ENCODE results near the gene MICU2. TPM values are rescaled to one million over a fixed set of nuclear protein-coding genes. Genes with fewer than 3 reads are reported as not detected.
A peak's percentile ranks its signal among the peaks of the same experiment; 100 is the strongest.

MICU2 gene
- total and polyA plus RNA-seq, 2 donors (not counting 1 experiment from before 2014, with no cell fraction given) = 43.3 to 43.9 TPM

DNA sequence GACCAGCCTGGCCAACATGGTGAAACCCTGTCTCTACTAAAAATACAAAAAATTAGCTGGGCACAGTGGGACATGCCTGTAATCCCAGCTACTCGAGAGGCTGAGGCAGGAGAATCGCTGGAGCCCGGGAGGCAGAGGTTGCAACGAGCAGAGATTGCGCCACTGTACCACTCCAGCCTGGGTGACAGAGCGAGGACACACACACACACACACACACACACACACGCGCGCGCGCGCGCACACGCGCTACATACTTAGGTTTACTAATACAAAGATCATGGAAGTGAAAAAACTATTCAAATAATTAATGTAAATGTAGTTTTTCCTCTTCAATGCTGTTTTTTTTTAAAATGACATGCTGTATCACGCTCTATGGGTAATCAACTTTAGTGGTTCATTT, 86.4 kb downstream of the MICU2 start:
- Histone ChIP-seq H3K27me3 (ENCODE audit: control insufficient read depth, insufficient read depth, low read length) (no peaks in the 10 kb centered on the region), H3K36me3 (ENCODE audit: control insufficient read depth, insufficient read depth, low read length) (no peaks in the 10 kb centered on the region), H3K4me2 (ENCODE audit: extremely low read depth, insufficient read depth, low read length) (no peak overlapping the region), H3K27ac (ENCODE audit: insufficient read depth, low read length) (no peak overlapping the region), H4K20me1 (ENCODE audit: control insufficient read depth, extremely low read depth, insufficient read depth, low read length) (no peaks in the 10 kb centered on the region), H3K9me3 (ENCODE audit: control insufficient read depth, insufficient read depth, low read depth, low read length) (no peaks in the 10 kb centered on the region), H3K4me1 (ENCODE audit: control insufficient read depth, extremely low read depth, insufficient read depth, low read length) (no peaks in the 10 kb centered on the region), H3K79me2 (ENCODE audit: control insufficient read depth, insufficient read depth, low read length) (no peaks in the 10 kb centered on the region), H3K4me3 (replicated peaks in 1 of 4; ENCODE audit: control extremely low read depth in 1 of 4, insufficient read depth in 1 of 4, low read depth in 3 of 4, low read length in 4 of 4) (no peak overlapping the region), H2AFZ (ENCODE audit: low read length) (no peak overlapping the region), H3K9ac (ENCODE audit: insufficient read depth, low read length) (no peak overlapping the region)
- no peak for TF ChIP-seq EZH2 (IDR thresholded peaks at IDR 0.05; ENCODE audit: low read length, missing control alignments)
- TF ChIP-seq, protein P1, sequence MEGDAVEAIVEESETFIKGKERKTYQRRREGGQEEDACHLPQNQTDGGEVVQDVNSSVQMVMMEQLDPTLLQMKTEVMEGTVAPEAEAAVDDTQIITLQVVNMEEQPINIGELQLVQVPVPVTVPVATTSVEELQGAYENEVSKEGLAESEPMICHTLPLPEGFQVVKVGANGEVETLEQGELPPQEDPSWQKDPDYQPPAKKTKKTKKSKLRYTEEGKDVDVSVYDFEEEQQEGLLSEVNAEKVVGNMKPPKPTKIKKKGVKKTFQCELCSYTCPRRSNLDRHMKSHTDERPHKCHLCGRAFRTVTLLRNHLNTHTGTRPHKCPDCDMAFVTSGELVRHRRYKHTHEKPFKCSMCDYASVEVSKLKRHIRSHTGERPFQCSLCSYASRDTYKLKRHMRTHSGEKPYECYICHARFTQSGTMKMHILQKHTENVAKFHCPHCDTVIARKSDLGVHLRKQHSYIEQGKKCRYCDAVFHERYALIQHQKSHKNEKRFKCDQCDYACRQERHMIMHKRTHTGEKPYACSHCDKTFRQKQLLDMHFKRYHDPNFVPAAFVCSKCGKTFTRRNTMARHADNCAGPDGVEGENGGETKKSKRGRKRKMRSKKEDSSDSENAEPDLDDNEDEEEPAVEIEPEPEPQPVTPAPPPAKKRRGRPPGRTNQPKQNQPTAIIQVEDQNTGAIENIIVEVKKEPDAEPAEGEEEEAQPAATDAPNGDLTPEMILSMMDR (conservative IDR thresholded peaks at IDR 0.05 in 1 of 2, IDR thresholded peaks at IDR 0.05 in 1 of 2; ENCODE audit: low read depth in 1 of 2, low read length in 2 of 2) = no peak
- no peak for DNase-seq (ENCODE audit: low read depth in 2 of 2)

DNA sequence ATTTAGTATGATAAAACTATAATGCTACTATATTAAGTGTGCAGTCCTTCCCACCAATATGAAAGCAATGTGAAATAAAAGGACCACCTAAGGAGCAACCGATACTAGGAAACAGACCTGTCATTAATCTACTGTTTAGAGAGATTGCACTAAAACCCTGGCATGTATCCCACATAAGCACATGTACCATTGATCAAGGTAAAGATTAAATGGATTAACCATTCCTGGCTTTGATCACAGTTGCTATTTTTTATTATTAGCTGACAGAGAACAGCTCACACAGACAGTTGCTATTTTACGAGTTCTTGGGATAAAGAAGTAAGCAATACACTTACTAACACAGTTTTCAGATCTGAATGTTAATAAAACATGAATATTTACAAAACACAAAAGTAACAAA, 87.2 kb downstream of the MICU2 start:
- Histone ChIP-seq H3K4me1 (ENCODE audit: control insufficient read depth, extremely low read depth, insufficient read depth, low read length) (no peaks in the 10 kb centered on the region), H3K79me2 (ENCODE audit: control insufficient read depth, insufficient read depth, low read length) (no peaks in the 10 kb centered on the region), H3K27ac (ENCODE audit: insufficient read depth, low read length) (no peak overlapping the region), H2AFZ (ENCODE audit: low read length) (no peak overlapping the region), H3K4me3 (replicated peaks in 1 of 4; ENCODE audit: control extremely low read depth in 1 of 4, insufficient read depth in 1 of 4, low read depth in 3 of 4, low read length in 4 of 4) (no peak overlapping the region), H3K4me2 (ENCODE audit: extremely low read depth, insufficient read depth, low read length) (no peak overlapping the region), H3K9ac (ENCODE audit: insufficient read depth, low read length) (no peak overlapping the region), H4K20me1 (ENCODE audit: control insufficient read depth, extremely low read depth, insufficient read depth, low read length) (no peaks in the 10 kb centered on the region), H3K9me3 (ENCODE audit: control insufficient read depth, insufficient read depth, low read depth, low read length) (no peaks in the 10 kb centered on the region), H3K36me3 (ENCODE audit: control insufficient read depth, insufficient read depth, low read length) (no peaks in the 10 kb centered on the region), H3K27me3 (ENCODE audit: control insufficient read depth, insufficient read depth, low read length) (no peaks in the 10 kb centered on the region)
- TF ChIP-seq, protein P1 (conservative IDR thresholded peaks at IDR 0.05 in 1 of 2, IDR thresholded peaks at IDR 0.05 in 1 of 2; ENCODE audit: low read depth in 1 of 2, low read length in 2 of 2) = no peak
- TF ChIP-seq EZH2 (IDR thresholded peaks at IDR 0.05; ENCODE audit: low read length, missing control alignments) = no peak
- DNase-seq (ENCODE audit: low read depth in 2 of 2) = no peak

DNA sequence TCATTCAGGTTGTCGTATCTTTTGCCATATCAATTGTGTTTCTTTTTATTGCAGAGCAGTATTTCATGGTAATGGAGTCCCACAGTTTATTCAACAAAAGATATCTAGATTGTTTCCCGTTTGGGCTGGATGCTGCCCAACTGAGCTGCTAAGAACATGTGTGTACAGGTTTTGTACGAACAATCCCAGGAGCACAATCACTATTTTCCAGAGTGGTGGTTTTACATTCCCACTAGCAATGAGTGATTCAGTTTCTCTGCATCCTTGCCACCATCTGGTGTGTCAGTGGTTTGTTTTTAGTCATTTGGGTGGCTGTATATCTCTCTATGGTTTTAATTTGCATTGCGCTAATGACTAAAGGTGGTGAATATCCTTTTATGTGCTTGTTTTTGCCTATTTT, 92.1 kb downstream of the MICU2 start:
- H3K9me3 ChIP-seq (ENCODE audit: control insufficient read depth, insufficient read depth, low read depth, low read length) = no peaks in the 10 kb centered on the region
- DNase-seq (ENCODE audit: low read depth in 2 of 2) = peak in 1 of 2 donors; percentile 89
- no peak overlapping the region for H3K4me3 ChIP-seq (replicated peaks in 1 of 4; ENCODE audit: control extremely low read depth in 1 of 4, insufficient read depth in 1 of 4, low read depth in 3 of 4, low read length in 4 of 4)
- no peaks in the 10 kb centered on the region for H3K36me3 ChIP-seq (ENCODE audit: control insufficient read depth, insufficient read depth, low read length)
- H3K4me2 ChIP-seq (ENCODE audit: extremely low read depth, insufficient read depth, low read length) = no peak overlapping the region
- no peak overlapping the region for H2AFZ ChIP-seq (ENCODE audit: low read length)
- no peak overlapping the region for H3K9ac ChIP-seq (ENCODE audit: insufficient read depth, low read length)
- H3K27ac ChIP-seq (ENCODE audit: insufficient read depth, low read length) = no peak overlapping the region
- H3K27me3 ChIP-seq (ENCODE audit: control insufficient read depth, insufficient read depth, low read length) = no peaks in the 10 kb centered on the region
- no peaks in the 10 kb centered on the region for H4K20me1 ChIP-seq (ENCODE audit: control insufficient read depth, extremely low read depth, insufficient read depth, low read length)
- H3K79me2 ChIP-seq (ENCODE audit: control insufficient read depth, insufficient read depth, low read length) = no peaks in the 10 kb centered on the region
- H3K4me1 ChIP-seq (ENCODE audit: control insufficient read depth, extremely low read depth, insufficient read depth, low read length) = no peaks in the 10 kb centered on the region
- TF ChIP-seq, protein P1 (conservative IDR thresholded peaks at IDR 0.05 in 1 of 2, IDR thresholded peaks at IDR 0.05 in 1 of 2; ENCODE audit: low read depth in 1 of 2, low read length in 2 of 2) = no peak
- TF ChIP-seq EZH2 (IDR thresholded peaks at IDR 0.05; ENCODE audit: low read length, missing control alignments) = no peak

All from fibroblast of lung (primary cell).